HG03457 (cell line): ENCODE measurements around the gene WDR82.
"Not testable (repeated sequence)": the region's sequence is repeated elsewhere in the genome, so short reads cannot be mapped to it uniquely, and the experiment has no call there.

Source experiments
- ATAC-seq: cut with Tn5 transposase; IDR thresholded peaks from one replicate; pipeline ENCODE4 v1.9.1; 2021; ENCODE audit warnings: moderate number of reproducible peaks; ENCODE audit not compliant: unreplicated experiment

The WDR82 gene

GRCh38 chr3:52290596-52291507, 12.4 kb upstream of the WDR82 start:
- ATAC-seq = no peak

- no peak for ATAC-seq
These were observed 11.5 kb upstream of the WDR82 start for GRCh38 chr3:52289747-52290595.

GRCh38 chr3:52289338-52289746, 10.9 kb upstream of the WDR82 start:
- ATAC-seq = no peak

GRCh38 chr3:52288674-52289073, 10.2 kb upstream of the WDR82 start:
- ATAC-seq = no peak

- ATAC-seq = no peak
These were observed 8.3 kb upstream of the WDR82 start for GRCh38 chr3:52286777-52287110.

GRCh38 chr3:52284051-52284450, 5.6 kb upstream of the WDR82 start:
- not testable (repeated sequence) for ATAC-seq

GRCh38 chr3:52283306-52283705, 4.9 kb upstream of the WDR82 start:
- no peak for ATAC-seq

- no peak for ATAC-seq
These were observed 3.7 kb upstream of the WDR82 start for GRCh38 chr3:52281981-52282801.

GRCh38 chr3:52280050-52280461, 1.6 kb upstream of the WDR82 start:
- ATAC-seq = no peak

- ATAC-seq = no peak
These were observed 1.1 kb upstream of the WDR82 start for GRCh38 chr3:52279596-52279995.

GRCh38 chr3:52277972-52278509, 408 bp downstream of the WDR82 start:
- peak; percentile 45 for ATAC-seq

GRCh38 chr3:52277071-52277964, 1.1 kb downstream of the WDR82 start:
- no peak for ATAC-seq

- ATAC-seq = not testable (repeated sequence)
These were observed 3.7 kb downstream of the WDR82 start for GRCh38 chr3:52274781-52275180.

- ATAC-seq = no peak
These were observed 5.6 kb downstream of the WDR82 start for GRCh38 chr3:52272831-52273230.

- not testable (repeated sequence) for ATAC-seq
These were observed 6.3 kb downstream of the WDR82 start for GRCh38 chr3:52272172-52272571.

GRCh38 chr3:52270252-52270754, 8.1 kb downstream of the WDR82 start:
- ATAC-seq = no peak

GRCh38 chr3:52269776-52270175, 8.7 kb downstream of the WDR82 start:
- no peak for ATAC-seq

GRCh38 chr3:52268036-52268435, 10.4 kb downstream of the WDR82 start:
- no peak for ATAC-seq

GRCh38 chr3:52265387-52265786, 13.1 kb downstream of the WDR82 start:
- no peak for ATAC-seq

GRCh38 chr3:52262447-52262846, 16.0 kb downstream of the WDR82 start:
- ATAC-seq = no peak
